GM18511 (cell line): ENCODE results near the gene ALPI.
"Not testable (repeated sequence)": the region's sequence is repeated elsewhere in the genome, so short reads cannot be mapped to it uniquely, and the experiment has no call there.

Source experiments
- ATAC-seq: cut with Tn5 transposase; IDR thresholded peaks from one replicate; pipeline ENCODE4 v1.9.1; 2021; ENCODE audit warnings: mild to moderate bottlenecking, moderate library complexity; ENCODE audit not compliant: unreplicated experiment

ALPI gene

DNA sequence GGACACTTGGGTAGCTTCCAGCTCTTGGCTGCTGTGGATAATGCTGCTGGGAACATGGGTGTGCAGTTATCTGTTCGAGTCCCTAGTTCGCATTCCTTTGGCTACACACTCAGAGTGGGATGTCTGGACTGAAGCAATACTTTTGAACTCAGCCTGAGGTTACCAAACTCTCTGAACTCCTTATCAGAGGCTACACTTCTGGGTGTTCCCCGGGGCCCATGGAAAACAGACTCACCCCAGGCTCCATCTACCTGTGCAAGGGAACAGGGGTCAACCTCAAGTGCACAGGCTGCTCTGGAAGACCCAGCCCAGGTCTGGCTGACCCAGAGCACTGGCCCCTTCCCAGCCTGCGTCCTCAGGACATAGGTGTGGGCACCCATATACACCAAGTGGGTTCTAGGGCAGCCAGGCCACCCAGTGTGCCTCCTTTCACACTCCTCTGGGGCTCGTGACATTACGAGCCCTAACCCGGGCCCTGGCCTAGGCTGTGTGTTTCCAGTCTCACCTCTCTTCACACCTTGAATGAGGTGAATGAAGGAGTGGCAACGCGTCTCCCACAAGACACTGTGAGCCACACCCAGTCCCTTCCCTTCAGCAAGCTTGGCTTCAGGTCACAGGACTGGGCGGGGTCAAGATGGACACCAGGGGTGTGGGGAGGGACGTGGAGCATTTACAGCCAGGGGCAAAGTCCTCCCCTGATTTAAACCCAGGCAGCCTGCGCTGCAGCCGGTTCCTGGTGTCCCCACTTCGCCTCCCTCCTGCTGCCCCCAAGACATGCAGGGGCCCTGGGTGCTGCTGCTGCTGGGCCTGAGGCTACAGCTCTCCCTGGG lies at the start of gene ALPI:
Gene ALPI (plus strand): TSS at position 728 of the 830 bp plus-strand sequence. CDS start 47 bp downstream, at position 775.
- no peak for ATAC-seq

DNA sequence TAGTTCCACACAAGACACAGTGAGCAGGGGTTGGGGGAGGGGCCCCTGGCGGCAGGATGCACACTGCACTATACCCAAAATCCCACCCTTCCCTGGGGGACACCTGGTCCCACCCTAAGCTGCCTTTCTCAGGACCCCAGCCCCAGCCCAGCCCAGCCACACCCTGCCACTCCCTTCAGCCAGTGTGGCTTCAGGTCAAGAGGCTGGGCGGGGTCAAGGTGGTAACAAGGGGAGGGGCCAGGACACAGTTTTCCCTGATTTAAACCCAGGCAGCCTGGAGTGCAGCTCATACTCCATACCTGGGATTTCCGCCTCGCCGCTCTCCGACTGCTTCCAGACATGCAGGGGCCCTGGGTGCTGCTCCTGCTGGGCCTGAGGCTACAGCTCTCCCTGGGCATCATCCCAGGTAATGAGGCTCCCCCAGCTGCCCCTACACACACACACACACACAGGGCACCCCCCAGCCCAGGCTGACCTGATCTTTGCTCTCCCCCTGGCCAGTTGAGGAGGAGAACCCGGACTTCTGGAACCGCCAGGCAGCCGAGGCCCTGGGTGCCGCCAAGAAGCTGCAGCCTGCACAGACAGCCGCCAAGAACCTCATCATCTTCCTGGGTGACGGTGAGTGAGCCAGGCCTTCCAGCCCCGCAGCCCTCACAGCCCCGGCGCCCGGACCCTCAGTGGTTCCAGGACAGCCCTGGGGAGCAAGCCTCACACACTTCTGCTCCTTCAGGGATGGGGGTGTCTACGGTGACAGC lies 49.2 kb upstream of the ALPI start, which contains the start of gene ALPG:
Gene ALPG (plus strand): TSS at position 289 of the 755 bp plus-strand sequence. CDS start 51 bp downstream, at position 340.
- ATAC-seq = no peak

DNA sequence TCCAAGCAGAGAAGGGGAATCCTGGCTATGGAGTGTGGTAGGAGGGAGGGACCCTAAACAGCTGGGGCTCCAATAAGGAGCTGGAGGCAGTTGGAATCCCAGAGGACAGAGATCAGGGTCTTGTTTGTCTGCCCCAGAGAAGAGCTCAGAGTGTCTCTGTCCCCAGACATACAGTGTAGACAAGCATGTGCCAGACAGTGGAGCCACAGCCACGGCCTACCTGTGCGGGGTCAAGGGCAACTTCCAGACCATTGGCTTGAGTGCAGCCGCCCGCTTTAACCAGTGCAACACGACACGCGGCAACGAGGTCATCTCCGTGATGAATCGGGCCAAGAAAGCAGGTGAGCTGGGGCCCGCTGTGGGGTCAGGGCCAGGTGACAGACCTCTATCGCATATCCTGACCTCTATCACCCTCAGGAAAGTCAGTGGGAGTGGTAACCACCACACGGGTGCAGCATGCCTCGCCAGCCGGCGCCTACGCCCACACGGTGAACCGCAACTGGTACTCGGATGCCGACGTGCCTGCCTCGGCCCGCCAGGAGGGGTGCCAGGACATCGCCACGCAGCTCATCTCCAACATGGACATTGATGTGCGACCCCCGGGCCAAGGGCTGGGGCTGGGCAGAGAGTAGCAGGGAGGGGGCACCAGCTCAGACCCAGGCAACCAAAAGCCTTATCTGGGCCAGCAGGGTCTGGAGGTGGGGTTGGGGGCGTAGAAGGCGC lies 48.4 kb upstream of the ALPI start:
- not testable (repeated sequence) for ATAC-seq

DNA sequence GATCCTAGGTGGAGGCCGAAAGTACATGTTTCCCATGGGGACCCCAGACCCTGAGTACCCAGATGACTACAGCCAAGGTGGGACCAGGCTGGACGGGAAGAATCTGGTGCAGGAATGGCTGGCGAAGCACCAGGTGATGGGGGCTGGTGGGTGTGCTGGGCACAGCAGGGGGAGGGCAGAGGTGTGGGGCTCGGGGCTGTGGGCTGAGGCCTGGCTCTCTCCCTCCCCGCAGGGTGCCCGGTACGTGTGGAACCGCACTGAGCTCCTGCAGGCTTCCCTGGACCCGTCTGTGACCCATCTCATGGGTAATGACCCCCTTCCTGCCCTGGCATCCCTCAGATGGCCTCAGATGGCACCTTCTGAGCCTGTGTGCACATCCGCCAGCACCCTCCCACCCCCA lies 47.7 kb upstream of the ALPI start:
- ATAC-seq = not testable (repeated sequence)

DNA sequence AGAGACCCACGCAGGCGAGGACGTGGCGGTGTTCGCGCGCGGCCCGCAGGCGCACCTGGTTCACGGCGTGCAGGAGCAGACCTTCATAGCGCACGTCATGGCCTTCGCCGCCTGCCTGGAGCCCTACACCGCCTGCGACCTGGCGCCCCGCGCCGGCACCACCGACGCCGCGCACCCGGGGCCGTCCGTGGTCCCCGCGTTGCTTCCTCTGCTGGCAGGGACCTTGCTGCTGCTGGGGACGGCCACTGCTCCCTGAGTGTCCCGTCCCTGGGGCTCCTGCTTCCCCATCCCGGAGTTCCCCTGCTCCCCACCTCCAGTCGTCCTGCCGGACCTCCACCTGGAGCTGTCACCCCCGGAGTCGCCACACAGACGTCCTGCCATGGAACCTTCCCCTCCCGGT lies 46.3 kb upstream of the ALPI start:
- not testable (repeated sequence) for ATAC-seq

DNA sequence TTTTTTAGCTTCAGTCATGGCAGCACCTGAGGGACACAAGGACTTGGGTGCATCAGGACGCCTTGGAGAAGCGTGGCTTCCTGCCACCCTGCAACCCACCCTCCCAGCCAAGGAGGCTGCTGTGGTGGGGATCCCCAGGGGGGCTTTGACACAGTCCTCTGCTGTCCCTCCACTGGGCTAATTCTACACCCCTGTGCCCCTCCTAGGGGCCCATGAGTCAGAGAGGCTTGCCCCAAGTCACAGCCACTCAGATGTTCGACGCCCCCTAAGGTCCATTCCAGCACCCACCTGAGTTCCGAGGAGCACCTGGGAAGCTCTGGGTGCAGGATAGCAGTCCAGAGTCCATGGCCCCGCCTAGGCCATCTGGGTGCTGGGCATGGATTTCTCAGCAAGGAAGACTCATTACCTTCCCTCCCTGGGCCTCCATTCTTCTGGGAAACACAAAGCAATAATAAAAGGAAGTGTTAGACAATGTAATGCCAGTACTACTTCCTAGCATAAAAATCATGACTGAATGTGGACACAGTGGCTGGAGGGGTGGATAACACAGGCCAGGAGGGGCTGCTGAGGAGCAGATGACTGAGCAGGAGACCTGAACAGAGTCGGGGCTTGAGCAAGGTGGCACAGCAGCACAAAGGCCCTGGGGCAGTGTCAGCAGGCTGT lies 45.6 kb upstream of the ALPI start:
- ATAC-seq = no peak

DNA sequence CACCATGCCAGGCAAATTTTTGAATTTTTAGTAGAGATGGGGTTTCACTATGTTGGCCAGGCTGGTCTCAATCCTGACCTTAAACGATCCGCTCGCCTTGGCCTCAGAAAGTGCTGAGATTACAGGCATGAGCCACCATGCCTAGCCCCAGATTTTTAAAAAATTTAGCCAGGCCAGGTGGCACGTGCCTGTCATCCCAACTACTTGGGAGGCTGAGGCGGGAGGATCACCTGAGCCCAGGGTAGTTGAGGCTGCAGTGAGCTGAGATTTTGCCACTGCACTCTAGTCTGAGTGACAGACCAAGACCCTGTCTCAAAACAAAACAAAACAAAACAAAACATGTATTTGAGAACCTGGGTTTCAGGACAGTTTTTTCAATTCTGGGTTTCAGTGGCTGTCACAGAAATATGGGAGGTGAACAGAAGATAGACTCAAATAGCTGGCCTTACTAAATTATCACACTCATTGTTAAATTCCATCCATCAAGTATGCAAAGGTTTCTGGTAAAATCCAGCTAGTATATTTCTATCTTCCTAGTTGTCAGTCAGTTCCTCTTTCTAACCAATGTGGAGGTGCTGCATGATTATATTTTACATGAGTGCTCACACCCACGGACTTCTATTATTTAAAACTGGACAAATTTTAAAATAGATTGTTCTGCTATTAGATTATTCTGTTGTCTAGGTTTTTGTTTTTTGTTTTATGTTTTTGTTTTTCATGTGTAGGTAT lies 43.9 kb upstream of the ALPI start:
- no peak for ATAC-seq

DNA sequence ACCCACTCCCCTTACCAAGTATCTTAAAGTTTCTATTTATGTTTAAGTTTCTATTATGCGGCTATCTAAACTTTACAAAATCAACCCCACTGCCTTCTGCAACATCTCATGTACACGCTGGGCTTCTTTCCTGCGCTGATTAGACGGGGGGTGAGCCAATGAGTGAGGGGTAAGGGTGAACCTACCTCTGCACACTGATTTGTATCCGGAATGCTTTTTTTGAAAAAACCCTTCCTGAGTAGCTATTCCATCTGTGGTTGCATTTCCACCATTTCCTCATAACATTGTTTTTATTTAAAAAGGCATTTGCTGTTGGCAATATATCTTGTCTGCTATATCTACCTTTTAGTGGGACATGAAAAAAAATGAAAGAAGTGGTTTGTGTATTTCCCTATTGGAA lies 43.0 kb upstream of the ALPI start:
- ATAC-seq = no peak

DNA sequence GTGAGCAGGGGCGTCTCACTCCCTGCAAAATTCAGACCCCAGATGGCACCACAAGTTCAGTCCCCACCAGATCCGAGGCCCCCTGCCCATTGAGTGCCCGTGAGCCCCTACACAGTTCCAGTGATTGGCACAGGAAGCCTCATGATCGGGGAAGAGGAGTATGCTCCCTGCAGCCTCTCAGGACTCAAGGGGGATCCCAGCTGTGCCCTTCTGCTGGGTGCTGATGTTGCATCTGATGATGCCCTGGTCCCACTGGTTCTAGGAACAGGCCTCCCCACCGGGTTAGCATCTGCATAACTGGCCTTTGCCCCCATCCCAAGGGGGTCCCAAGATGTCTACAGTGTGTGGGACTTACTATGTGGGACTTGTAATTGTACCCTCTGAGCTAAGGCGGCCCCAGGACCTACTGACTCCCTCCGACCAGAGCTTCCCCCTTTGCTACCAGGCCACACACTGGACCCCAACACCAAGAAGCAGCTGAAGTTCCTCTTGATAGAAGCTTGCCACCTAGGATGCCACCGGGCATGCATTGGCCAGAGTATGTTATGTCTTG lies 40.7 kb upstream of the ALPI start:
- no peak for ATAC-seq

DNA sequence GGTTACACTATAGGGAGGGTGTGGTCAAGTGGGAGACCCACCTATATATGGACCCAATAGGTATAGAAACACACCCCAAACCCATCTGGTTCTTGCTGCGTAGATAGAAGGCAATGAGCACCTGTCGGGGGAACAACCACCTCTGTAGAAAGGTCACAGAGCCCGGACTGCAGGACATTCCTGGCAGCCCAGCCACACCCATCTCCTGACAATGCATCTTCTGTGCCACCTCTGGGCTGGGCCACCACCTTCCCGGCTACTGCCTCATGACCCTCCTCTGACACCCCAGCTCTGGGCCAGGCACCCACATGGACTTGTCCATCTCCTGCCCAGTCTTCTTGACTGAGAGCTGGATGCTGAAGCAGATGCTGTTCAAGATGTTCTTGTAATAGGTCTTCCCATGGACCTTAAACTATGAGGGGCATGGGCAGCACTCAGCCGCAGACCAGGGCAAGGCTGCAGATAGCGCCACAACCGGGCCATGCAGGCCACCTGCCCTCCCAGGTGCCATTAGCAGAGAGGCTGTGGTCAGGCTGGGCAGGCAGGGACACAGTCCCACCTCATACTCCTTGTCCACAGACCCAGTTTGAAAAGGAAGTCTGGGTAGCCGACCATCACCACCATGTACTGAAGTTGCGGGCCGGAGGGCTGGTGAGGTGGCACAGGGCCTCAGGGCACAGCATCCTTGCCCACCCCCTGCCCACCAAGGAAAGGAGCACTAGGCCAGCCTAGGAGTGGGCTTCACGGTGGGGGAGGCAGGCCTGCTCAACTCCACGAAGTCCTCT lies 40.0 kb upstream of the ALPI start:
- ATAC-seq = no peak

DNA sequence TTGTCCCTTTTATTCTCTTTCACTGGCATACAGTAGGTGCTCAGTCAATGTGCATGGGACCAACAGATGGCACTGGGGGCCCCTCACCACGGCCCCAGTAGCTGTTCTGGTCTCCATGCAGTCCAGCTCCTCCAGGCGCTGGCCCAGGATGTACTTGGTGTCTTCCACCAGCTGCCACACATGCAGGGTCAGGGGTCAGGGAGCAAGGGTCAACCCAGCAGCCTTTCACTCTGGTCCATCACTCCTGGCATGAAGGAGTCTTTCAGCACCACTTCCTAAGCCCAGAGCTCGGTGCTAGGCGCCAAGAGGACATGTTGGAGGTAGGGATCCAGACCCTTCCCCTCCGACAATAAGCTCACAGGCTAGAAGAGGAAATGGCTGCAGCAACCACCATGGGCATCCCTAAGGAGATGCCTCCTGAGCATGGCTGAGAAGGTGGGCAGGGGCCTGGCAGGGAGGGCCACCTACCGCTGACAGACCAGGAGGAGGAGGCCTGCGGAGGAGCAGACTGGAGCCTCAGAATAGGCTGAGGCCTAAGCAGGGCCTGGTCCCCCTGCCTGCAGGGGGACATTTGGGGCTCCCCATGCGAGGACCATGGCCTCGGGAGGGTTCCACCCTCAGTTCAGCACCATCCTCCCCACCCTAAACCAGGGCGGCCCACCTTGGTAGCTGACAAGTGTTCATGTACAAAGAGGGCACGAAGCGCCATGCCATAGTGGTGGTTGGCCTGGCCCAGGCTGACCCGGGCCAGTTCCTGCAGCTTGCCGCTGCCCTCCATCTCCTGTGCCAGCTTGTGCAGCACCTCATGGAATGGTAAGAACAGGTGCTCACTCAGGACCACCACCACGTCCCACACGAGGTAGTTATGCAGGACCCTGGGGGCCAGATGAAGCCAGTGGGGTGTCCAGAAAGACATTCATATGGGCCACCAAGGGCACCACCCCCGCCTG lies 39.2 kb upstream of the ALPI start:
- ATAC-seq = no peak

DNA sequence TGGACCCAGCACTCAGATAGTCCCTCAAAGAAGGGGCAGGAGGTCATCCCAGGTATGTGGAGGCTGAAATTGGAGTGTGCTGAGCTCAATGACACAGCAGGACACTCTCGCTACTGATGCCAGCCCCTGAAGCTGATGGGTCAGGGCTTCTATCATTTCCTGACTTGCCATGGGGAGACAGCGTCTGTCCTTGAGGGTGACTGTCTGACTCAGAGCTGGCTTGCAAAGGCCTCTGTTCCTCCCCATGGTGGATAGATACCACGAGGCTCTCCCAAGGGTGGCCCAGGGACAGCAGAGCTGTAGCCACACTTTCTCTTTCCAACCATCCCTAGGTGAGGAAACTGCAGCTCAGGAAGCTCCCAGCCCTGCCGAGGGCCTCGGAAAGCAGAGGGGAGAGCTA lies 38.5 kb upstream of the ALPI start:
- ATAC-seq = no peak

DNA sequence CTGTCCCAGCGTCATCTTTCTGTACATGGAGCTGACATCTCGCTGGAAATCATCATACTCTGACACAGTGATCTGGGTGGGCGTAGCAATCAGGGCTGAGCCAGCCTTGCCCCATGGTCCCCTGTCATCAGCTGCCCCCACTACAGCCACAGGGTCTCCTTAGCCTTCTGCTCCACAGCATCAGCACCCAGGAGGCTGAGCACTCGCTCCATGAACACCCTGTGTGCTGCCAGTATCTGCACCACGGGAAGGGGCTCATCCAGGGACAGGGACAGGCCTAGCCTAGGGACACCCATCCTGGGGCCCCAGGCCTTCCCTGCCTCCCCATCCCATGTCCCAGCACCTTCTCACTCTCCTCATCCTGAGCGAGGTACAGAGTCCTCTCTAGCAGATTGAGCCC lies 37.9 kb upstream of the ALPI start:
- ATAC-seq = no peak

DNA sequence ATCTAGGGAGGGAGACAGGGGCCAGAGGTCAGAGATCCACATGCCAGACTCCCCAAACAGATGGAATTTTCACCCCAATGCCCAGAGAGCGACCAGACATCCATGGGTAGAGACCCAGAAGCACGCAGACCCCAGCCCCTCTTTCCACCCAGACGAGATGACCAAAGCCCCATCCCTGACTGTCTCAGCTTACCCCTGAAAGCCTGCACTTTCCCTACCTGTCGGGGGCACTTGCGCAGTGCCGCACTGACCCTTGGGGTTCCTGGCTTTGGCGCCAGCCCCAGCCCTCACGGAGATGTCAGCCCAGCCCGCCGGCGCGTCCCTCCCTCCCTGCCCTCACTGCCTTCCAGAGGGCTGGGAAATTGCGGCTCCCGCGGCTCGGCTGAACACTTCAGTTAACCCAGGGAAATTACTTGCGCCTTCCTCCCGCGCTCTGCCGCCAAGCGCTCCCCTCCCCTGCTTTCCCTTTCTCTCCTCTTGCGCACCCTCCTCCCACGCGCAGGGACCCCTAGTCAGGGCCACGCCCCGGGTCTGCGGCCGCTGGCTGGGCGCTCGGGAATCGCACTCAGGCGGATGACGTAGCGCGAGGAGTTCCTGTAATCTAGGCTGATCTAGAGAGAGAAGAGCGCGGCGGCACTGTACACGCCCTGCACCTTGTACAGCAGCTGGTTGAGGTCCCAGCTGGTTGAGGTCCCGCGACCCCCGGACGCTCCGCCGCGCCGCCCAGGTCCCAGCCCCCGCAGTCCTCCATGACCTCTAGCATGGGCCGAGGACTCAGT lies 37.3 kb upstream of the ALPI start:
- no peak for ATAC-seq

DNA sequence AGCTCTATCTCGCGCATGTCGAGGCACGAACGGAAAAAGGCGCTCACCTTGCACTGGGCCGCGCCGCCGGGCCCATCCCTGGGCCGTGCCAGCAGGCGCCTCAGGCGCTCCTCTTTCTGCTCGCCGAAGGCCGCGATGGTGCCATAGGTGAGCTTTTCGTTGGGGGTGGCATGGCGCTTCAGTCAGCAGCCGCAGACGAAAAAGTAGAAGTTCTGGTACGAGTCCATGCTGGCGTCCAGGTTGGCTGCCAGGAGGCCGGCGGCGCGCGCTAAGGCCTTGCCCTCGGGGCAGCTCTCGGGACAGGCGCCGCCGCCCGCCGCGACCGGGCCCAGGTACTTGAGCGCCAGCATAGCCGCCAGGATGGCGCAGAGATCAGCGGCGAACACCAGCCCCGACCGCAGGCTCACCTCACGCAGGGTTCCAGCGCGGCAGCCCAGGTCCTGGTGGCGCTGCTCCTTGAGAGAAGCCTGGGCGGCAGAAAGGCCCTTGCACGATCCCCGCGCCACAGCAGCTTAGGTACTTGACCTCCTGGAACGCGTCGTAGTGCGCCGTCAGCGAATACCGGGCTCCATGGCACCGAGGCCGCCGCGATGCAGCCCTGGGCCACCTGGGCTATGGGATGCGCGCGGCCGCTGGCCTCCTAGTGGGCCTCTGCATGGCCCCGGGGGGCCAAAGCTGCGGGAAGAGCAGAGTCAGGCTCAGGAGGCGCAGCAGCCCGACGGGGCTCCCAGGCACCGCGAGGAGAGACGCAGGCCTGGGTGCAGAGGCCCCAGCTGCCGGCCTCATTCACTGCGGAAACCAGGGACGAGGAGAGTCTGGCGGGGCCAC lies 36.5 kb upstream of the ALPI start:
- no peak for ATAC-seq

DNA sequence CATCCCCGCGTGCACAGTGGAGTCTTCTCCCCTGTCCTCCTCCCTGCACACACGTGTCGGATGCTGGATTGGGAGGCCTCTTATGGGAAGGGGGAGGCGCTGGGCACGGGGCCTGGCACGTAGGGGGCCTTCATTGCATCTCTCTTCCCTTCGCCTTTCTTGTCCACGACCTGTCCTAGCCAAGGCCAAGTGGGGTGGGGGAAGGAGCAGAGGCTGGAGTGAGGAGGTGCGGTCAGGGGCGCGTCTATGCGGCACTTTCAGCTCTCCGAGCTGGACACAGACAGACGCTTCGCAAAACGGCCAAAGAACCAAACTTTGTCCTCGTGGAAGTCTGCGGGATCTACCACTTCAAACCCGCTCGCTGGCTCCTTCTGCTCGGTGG lies 35.9 kb upstream of the ALPI start:
- ATAC-seq = no peak
